Osteoblast (primary cell): ENCODE results near the gene TMEM63B. TPM values are rescaled to one million over a fixed set of nuclear protein-coding genes. Genes with fewer than 3 reads are reported as not detected.
A peak's percentile ranks its signal among the peaks of the same experiment; 100 is the strongest.

Source experiments
- DNase-seq: peaks from one replicate; pipeline ENCODE4 v3.0.0; 2011; ENCODE audit warnings: low spot score, mixed read lengths; ENCODE audit not compliant: insufficient read length; ENCODE audit errors: missing footprints
- H2AFZ ChIP-seq: 2 replicates; pipeline ENCODE4 v1.6.0; 2011; ENCODE audit warnings: mild to moderate bottlenecking, low read length
- H3K27ac ChIP-seq: 2 replicates; pipeline ENCODE4 v1.5.1; 2011; ENCODE audit warnings: mild to moderate bottlenecking, low read depth, low read length, moderate library complexity
- H3K27me3 ChIP-seq: 2 replicates; pipeline ENCODE4 v1.6.0; 2012; ENCODE audit warnings: mild to moderate bottlenecking, control low read depth, inconsistent platforms, low read length, moderate library complexity; ENCODE audit not compliant: insufficient read depth
- H3K36me3 ChIP-seq: 2 replicates; pipeline ENCODE4 v1.5.1; 2011; ENCODE audit warnings: mild to moderate bottlenecking, low read length, control low read depth, moderate library complexity; ENCODE audit not compliant: insufficient read depth
- H3K4me1 ChIP-seq: 2 replicates; pipeline ENCODE4 v1.5.1; 2011; ENCODE audit warnings: mild to moderate bottlenecking, low read length, control low read depth, moderate library complexity; ENCODE audit not compliant: insufficient read depth
- H3K4me2 ChIP-seq: 2 replicates; pipeline ENCODE4 v1.6.0; 2011; ENCODE audit warnings: mild to moderate bottlenecking, low read length; ENCODE audit not compliant: insufficient read depth
- H3K4me3 ChIP-seq: fragments of 200-600 bp; sonication (generic); 3 replicates; pipeline ENCODE4 v1.5.1; 2012; ENCODE audit warnings: mild to moderate bottlenecking, low read length, inconsistent platforms; ENCODE audit not compliant: insufficient read depth
- H3K79me2 ChIP-seq: 2 replicates; pipeline ENCODE4 v1.6.0; 2012; ENCODE audit warnings: mild to moderate bottlenecking, low read length, control low read depth, inconsistent platforms; ENCODE audit not compliant: insufficient read depth
- H3K9me3 ChIP-seq: 2 replicates; pipeline ENCODE4 v1.5.1; 2011; ENCODE audit warnings: low read depth, low read length, control low read depth
- H4K20me1 ChIP-seq: 2 replicates; pipeline ENCODE4 v1.6.0; 2012; ENCODE audit warnings: mild to moderate bottlenecking, low read length, control low read depth; ENCODE audit not compliant: insufficient read depth
- total RNA-seq: library from RNA; depleted of rRNA; stranded (reverse); fragments of >200 nt; gene quantifications from 2 replicates; pipeline ENCODE4 v1.2.3, GENCODE V29; 2012
- TF ChIP-seq, protein P1 (sequence below): IDR thresholded peaks from 2 replicates; pipeline ENCODE4 v1.5.1; 2011; ENCODE audit warnings: mild to moderate bottlenecking, low read depth, low read length, moderate library complexity; ENCODE audit errors: extremely low read depth

Gene TMEM63B
- total RNA-seq, 1 donor: 36.6 TPM

DNA sequence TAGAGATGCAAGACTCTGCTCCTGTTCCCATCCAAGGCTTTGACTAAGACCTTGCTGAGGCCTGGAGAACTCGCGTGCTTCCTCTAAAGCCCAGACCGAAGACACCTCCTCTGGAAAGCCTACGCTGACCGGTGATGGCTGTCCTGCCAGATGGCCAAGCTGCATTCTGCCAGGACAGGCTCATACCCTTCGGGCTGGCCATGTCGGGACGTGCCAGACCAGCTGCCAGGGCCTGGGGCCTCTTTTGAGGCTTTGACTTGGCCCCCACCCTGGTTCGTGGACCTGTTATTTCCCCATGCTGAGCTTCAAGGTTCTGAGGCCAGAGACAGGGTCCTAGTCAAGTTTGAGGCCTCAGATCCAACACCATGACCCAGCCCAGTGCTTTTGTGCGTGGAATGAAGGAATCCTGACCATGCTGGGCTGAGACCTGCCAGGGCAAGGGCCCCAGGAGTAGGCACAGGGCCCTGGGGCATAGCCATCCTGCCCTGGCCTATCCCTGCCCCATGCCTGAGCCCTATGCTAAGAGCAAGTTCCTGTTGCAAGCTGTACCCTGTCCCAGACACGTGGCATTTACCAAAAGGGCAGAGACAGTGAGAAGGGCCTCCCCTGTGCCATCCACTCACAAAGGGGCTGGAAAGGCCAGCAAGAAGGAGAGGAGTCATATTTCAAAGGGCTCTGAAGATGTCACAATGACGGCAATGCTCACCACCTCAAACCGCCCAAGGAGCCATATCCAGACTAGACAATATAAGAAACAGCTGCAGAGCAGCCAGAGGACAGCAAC, 42.9 kb upstream of the TMEM63B start:
- Histone ChIP-seq H3K9me3 (no peaks in the 10 kb centered on the region), H3K27me3 (no peaks in the 10 kb centered on the region), H3K4me3 (no peak overlapping the region), H2AFZ (no peak overlapping the region), H3K27ac (no peak overlapping the region), H3K79me2 (no peaks in the 10 kb centered on the region), H3K4me2 (no peak overlapping the region), H3K4me1 (no peaks in the 10 kb centered on the region), H4K20me1 (no peaks in the 10 kb centered on the region), H3K36me3 (no peaks in the 10 kb centered on the region)
- peak; percentile 60 for DNase-seq
- TF ChIP-seq, protein P1, sequence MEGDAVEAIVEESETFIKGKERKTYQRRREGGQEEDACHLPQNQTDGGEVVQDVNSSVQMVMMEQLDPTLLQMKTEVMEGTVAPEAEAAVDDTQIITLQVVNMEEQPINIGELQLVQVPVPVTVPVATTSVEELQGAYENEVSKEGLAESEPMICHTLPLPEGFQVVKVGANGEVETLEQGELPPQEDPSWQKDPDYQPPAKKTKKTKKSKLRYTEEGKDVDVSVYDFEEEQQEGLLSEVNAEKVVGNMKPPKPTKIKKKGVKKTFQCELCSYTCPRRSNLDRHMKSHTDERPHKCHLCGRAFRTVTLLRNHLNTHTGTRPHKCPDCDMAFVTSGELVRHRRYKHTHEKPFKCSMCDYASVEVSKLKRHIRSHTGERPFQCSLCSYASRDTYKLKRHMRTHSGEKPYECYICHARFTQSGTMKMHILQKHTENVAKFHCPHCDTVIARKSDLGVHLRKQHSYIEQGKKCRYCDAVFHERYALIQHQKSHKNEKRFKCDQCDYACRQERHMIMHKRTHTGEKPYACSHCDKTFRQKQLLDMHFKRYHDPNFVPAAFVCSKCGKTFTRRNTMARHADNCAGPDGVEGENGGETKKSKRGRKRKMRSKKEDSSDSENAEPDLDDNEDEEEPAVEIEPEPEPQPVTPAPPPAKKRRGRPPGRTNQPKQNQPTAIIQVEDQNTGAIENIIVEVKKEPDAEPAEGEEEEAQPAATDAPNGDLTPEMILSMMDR: no peak

DNA sequence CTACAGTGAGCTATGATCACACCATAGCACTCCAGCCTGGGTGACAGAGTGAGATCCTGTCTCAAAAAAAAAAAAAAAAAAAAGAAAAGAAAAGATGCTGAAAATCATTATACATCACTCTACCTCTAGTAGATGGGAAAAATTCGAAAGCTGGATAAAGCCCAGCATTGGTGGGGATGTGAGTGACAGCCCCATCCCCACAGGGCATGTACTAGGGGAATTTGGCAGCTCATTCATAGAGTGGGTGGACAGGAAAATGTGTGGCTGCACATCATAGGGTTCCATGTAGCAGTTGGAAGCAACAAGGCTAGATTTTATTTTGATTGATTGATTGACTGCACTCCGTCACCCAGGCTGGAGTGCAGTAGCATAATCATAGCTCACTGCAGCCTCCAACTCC, 42.1 kb upstream of the TMEM63B start:
- no peak for DNase-seq
- H3K9me3 ChIP-seq: no peaks in the 10 kb centered on the region
- no peaks in the 10 kb centered on the region for H3K79me2 ChIP-seq
- no peaks in the 10 kb centered on the region for H4K20me1 ChIP-seq
- H2AFZ ChIP-seq: no peak overlapping the region
- no peak overlapping the region for H3K4me3 ChIP-seq
- TF ChIP-seq, protein P1: no peak
- H3K36me3 ChIP-seq: no peaks in the 10 kb centered on the region
- no peaks in the 10 kb centered on the region for H3K4me1 ChIP-seq
- H3K27ac ChIP-seq: no peak overlapping the region
- H3K4me2 ChIP-seq: no peak overlapping the region
- no peaks in the 10 kb centered on the region for H3K27me3 ChIP-seq

DNA sequence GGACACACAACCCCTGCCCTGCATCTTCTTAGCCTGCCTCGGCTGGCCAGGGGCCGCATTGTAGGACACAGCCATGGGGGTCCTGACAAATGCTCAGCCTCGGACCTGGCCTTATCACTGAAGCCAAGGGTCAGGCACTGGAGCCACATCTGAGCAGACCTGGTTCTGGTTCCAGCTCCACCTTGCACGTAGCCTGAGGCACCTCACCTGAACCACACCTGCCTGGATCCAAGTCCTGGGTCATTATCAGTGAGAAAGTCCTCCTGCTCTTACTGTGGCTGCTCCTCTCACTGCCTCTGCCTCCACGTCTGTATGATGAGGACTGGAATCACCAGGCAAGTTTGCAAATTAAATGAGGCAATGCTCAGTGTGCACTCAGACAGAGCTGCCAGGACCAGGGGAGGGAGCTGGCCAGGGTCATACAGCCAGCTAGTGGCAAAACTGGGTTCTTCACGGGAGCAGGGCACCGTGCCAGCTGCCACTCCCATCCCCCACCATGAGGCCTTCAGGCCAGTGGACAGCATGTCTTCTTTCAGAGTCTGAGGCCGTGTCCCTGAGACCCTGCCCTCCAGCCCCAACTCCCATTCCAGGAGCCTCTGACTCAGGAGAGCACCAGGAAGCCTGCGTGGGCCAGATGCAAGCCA, 40.3 kb upstream of the TMEM63B start:
- Histone ChIP-seq H2AFZ (no peak overlapping the region), H3K9me3 (no peaks in the 10 kb centered on the region), H4K20me1 (no peaks in the 10 kb centered on the region), H3K79me2 (no peaks in the 10 kb centered on the region), H3K4me3 (no peak overlapping the region), H3K27me3 (no peaks in the 10 kb centered on the region), H3K36me3 (no peaks in the 10 kb centered on the region), H3K27ac (no peak overlapping the region), H3K4me1 (no peaks in the 10 kb centered on the region), H3K4me2 (no peak overlapping the region)
- TF ChIP-seq, protein P1: no peak
- no peak for DNase-seq

DNA sequence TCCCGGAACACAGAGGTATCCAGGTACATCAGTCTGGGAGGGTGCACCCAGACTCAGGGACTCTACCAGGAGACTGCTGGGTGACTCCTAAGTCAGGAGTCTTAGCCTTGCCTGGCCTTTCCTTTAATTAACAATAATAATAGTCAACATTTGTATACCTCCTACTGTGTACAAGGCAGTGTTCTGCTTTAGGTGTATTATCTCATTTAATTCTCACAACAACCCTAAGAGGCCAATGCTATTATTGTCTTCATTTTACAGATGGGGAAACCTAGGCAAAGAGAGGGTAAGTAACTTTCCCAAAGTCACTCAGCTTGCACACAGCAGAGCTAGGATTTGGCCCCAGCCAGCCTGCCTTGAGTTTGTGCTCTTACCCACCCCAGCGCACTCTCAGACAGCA, 39.7 kb upstream of the TMEM63B start:
- no peak overlapping the region for H3K27ac ChIP-seq
- no peak overlapping the region for H3K4me2 ChIP-seq
- no peaks in the 10 kb centered on the region for H3K4me1 ChIP-seq
- H3K36me3 ChIP-seq: no peaks in the 10 kb centered on the region
- H3K4me3 ChIP-seq: no peak overlapping the region
- H4K20me1 ChIP-seq: no peaks in the 10 kb centered on the region
- no peak overlapping the region for H2AFZ ChIP-seq
- no peaks in the 10 kb centered on the region for H3K9me3 ChIP-seq
- no peak for DNase-seq
- H3K27me3 ChIP-seq: no peaks in the 10 kb centered on the region
- TF ChIP-seq, protein P1: no peak
- no peaks in the 10 kb centered on the region for H3K79me2 ChIP-seq
